GM18951 (cell line): ENCODE data around the gene EPHB1.
"Not testable (repeated sequence)": the region's sequence is repeated elsewhere in the genome, so short reads cannot be mapped to it uniquely, and the experiment has no call there.

Experiments used
- POLR2A ChIP-seq: IDR thresholded peaks from 4 replicates; pipeline ENCODE4 v1.6.1; 2011; ENCODE audit warnings: mild to moderate bottlenecking; ENCODE audit not compliant: insufficient read length, insufficient read depth; ENCODE audit errors: extremely low read depth
- in situ Hi-C: fragments of 300-500 bp; cut with MboI; formaldehyde crosslinking; loops from one replicate; pipeline ENCODE4 v1.12.0; 2022; ENCODE audit warnings: low sequenced_read_pairs, mixed read lengths, inconsistent platforms; ENCODE audit not compliant: unreplicated experiment

Gene EPHB1

DNA sequence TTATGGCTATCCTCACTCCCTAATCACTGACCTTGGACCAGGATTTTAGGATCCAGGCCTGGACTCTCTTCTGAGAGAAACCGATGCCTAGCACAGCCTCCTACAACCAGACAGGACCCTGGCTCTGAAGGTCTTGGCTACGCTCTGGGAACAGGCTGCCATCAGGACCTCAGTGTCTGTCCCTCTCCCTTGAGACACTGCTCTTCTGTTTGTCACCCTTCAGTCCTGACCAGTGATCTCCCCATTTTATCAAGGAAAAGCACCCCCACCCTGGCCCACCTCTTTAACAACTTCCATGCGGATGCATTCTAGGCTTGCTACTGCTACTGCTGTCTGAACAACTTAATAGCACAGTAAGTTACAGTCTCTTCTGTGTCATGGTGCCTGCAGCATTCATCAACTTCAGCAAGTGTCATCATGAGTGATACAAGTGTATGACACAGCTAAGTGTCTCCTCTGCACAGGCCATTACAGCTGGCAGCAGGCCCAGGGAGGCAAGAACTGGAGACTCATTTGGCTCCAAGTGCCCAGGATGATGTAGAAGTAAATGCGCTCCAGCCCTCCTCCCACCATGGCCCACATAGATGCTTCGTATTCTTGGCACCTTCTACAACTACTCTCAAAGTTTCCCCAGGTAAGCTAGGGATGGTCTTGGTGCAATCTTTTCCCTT is 302.4 kb downstream of the EPHB1 start:
- in situ Hi-C loops = no loop called here
- TF ChIP-seq POLR2A = no peak

- TF ChIP-seq POLR2A = no peak
- in situ Hi-C loops = no loop called here
Observed at GRCh38 chr3:135099734-135100355, 304.8 kb downstream of the EPHB1 start.

- no peak for TF ChIP-seq POLR2A
- in situ Hi-C loops = no loop called here
Observed at GRCh38 chr3:135100366-135100765, 305.3 kb downstream of the EPHB1 start.

DNA sequence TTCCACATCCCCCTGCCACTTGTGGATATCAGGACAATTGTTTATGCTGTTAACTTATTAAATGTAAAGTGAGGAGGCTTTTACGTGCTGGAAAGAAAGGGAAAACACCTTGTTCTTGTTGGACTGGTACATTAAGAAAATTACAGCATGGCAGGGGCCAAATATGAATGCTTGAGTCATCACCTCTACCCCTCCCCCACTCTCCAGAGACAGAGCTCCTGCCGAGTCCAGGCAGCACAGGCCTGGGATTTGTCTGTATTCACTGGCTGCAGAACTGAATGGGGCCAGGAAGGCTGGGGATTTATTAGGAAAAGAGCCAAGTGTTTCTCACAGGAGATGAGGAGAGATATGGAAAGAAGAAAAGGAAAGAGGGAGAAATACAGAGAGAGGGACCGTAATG is 308.9 kb downstream of the EPHB1 start:
- TF ChIP-seq POLR2A = no peak
- in situ Hi-C loops = no loop called here

GRCh38 chr3:135106445-135106844 is 311.4 kb downstream of the EPHB1 start:
- no peak for TF ChIP-seq POLR2A
- in situ Hi-C loops = no loop called here

DNA sequence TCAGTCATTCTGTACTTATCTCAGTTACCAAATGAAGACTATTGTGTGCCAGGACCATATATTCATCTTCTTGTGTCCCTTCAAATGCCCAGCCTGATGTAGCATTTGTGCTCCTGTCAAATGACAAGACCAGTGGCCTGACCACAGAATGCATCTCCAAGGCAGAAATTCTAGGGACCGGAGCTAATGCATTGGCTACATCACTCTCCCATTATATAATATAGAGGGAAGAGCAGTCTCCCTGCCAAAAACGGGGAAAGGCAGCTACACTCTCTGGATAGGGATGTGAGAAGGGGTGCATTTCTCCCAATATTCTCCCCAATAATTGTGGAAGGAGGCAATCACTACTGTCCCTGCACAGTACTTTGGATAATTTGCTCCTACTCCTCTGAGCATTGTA is 312.0 kb downstream of the EPHB1 start:
- TF ChIP-seq POLR2A = no peak
- in situ Hi-C loops = no loop called here

- in situ Hi-C loops = no loop called here
- TF ChIP-seq POLR2A = no peak
Observed at GRCh38 chr3:135109681-135110080, 314.6 kb downstream of the EPHB1 start.

- in situ Hi-C loops = not testable (repeated sequence)
Observed at GRCh38 chr3:135114551-135114950, 319.5 kb downstream of the EPHB1 start.

- in situ Hi-C loops = no loop called here
- no peak for TF ChIP-seq POLR2A
Observed at GRCh38 chr3:135117977-135118376, 322.9 kb downstream of the EPHB1 start.

DNA sequence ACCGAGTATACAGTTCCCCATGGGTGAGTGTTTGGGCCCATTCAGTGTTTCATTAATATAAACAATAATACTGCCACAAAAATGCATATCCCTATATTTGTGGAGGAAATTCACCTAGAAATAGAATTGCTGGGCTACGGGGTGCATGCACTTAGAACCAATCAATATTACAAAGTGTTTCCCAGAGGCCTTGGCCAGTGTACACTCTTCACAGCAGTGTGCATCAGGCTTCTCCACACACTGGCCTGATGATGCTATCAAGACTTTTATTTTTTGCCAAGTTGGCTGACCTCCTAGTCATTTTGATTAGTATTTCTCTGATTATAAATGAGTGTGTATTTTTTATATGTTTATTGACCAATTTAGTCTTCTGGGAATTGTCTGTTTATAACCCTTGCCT is 323.7 kb downstream of the EPHB1 start:
- in situ Hi-C loops = no loop called here
- no peak for TF ChIP-seq POLR2A

GRCh38 chr3:135125171-135125801 is 330.2 kb downstream of the EPHB1 start:
- no peak for TF ChIP-seq POLR2A
- in situ Hi-C loops = no loop called here

DNA sequence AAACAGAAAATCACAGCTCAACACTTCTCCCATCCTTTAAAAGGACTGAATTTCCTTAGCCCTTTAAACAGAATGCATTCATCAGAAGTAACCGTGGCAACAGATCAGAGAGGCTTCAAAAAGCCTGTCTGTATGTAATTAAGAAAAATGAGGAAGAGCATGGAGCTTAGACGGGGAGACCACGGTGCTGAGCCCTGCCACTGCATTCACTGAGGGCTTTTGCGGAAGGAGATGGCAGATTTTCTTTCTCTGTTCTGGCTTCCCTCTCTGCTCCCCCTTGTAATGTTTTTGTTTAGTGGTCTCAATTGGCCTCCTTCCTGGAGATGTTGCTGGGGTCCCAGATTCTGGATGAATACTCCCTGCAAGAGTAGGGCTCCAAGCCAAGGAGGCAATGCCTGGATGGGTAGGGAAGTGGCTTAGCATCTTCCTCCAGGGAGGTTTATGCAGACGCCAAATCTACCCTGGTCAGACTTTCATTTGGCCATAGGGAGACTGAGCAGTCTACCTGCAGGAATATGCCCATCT is 332.9 kb downstream of the EPHB1 start:
- in situ Hi-C loops = no loop called here
- no peak for TF ChIP-seq POLR2A

GRCh38 chr3:135128818-135129217 is 333.8 kb downstream of the EPHB1 start:
- in situ Hi-C loops = no loop called here
- TF ChIP-seq POLR2A = no peak

GRCh38 chr3:135131290-135131689 is 336.2 kb downstream of the EPHB1 start:
- no peak for TF ChIP-seq POLR2A
- in situ Hi-C loops = no loop called here
